Caco-2 (cell line): ENCODE data around the gene MAST2. TPM values are rescaled to one million over a fixed set of nuclear protein-coding genes. Genes with fewer than 3 reads are reported as not detected.

Experiments
- BruUV-seq: library from RNA; stranded (reverse); fragments of 400-500 nt; replicated peaks from 2 replicates; lab custom pipeline; 2021; lab: Mats Ljungman, UMichigan
- CTCF ChIA-PET: fragments of 300-600 bp; sonication (Branson Sonifier 250); formaldehyde crosslinking; loops from one replicate; lab custom pipeline; 2022; ENCODE audit warnings: antibody characterized with exemption; lab: Charles Lee
- POLR2A ChIA-PET: fragments of 300-600 bp; sonication (Branson Sonifier 250); formaldehyde crosslinking; loops from one replicate; lab custom pipeline; 2022; ENCODE audit warnings: antibody characterized with exemption; lab: Charles Lee
- DNase-seq, 2 experiments: peaks; one replicate each; pipeline versions ENCODE4 v3.0.0 to v3.0.0-alpha.2; 2020 to 2022
- H3K27me3 ChIP-seq: replicated peaks from 2 replicates; pipeline ENCODE4 v1.6.0; 2011; ENCODE audit warnings: low read length; ENCODE audit not compliant: control insufficient read depth, insufficient read depth
- H3K36me3 ChIP-seq: 2 replicates; pipeline ENCODE4 v1.5.1; 2011; ENCODE audit warnings: low read length; ENCODE audit not compliant: control insufficient read depth, insufficient read depth
- H3K4me1 ChIP-seq: fragments of 250-450 bp; sonication (Bioruptor Pico); 2 replicates; pipeline ENCODE4 v1.5.1; 2020; ENCODE audit warnings: mild to moderate bottlenecking
- H3K4me3 ChIP-seq: 2 replicates; pipeline ENCODE4 v1.5.1; 2011; ENCODE audit warnings: low read depth, mild to moderate bottlenecking, control low read depth, low read length
- H3K9me3 ChIP-seq: fragments of 250-450 bp; sonication (Bioruptor Pico); 2 replicates; pipeline ENCODE4 v1.5.1; 2020; ENCODE audit warnings: mild to moderate bottlenecking, moderate library complexity
- H3K27ac Mint-ChIP-seq: one replicate; pipeline ENCODE4 v1.8.0; 2022; ENCODE audit warnings: mixed read lengths; ENCODE audit not compliant: unreplicated experiment
- H3K27me3 Mint-ChIP-seq: one replicate; pipeline ENCODE4 v1.8.0; 2022; ENCODE audit warnings: mixed read lengths; ENCODE audit not compliant: insufficient read depth, unreplicated experiment
- H3K36me3 Mint-ChIP-seq: one replicate; pipeline ENCODE4 v1.8.0; 2022; ENCODE audit warnings: mild to moderate bottlenecking, mixed read lengths; ENCODE audit not compliant: insufficient read depth, unreplicated experiment
- H3K4me1 Mint-ChIP-seq: one replicate; pipeline ENCODE4 v1.8.0; 2022; ENCODE audit warnings: low read depth, mixed read lengths; ENCODE audit not compliant: unreplicated experiment
- H3K4me3 Mint-ChIP-seq: one replicate; pipeline ENCODE4 v1.8.0; 2022; ENCODE audit warnings: mild to moderate bottlenecking, moderate library complexity, mixed read lengths; ENCODE audit not compliant: unreplicated experiment
- H3K9me3 Mint-ChIP-seq: one replicate; pipeline ENCODE4 v1.8.0; 2022; ENCODE audit warnings: mixed read lengths; ENCODE audit not compliant: unreplicated experiment
- intact Hi-C: fragments of 100-400 bp; cut with micrococcal nuclease; formaldehyde crosslinking; loops from one replicate; pipeline ENCODE4 v1.10.0; 2022; ENCODE audit not compliant: unreplicated experiment
- total RNA-seq: library from RNA; stranded (reverse); gene quantifications from 2 replicates; pipeline ENCODE4 v1.2.3, GENCODE V29; 2022
- TF ChIP-seq, protein P1 (sequence below), 2 experiments: fragments of 200-600 bp in 1 of 2; IDR thresholded peaks; 1 replicate in 1 of 2; 2 replicates in 1 of 2; pipeline versions ENCODE4 v1.5.1 to v1.8.0; 2011 to 2022; ENCODE audit warnings: antibody characterized with exemption in 1 of 2, control low read depth in 1 of 2, inconsistent platforms in 1 of 2, low read depth in 1 of 2, low read length in 1 of 2, mild to moderate bottlenecking in 1 of 2, moderate library complexity in 1 of 2; ENCODE audit not compliant: insufficient read depth in 1 of 2, severe bottlenecking in 1 of 2, unreplicated experiment in 1 of 2

MAST2 gene
- total RNA-seq, 1 experiment from 2014 or later: 43.3 TPM

DNA sequence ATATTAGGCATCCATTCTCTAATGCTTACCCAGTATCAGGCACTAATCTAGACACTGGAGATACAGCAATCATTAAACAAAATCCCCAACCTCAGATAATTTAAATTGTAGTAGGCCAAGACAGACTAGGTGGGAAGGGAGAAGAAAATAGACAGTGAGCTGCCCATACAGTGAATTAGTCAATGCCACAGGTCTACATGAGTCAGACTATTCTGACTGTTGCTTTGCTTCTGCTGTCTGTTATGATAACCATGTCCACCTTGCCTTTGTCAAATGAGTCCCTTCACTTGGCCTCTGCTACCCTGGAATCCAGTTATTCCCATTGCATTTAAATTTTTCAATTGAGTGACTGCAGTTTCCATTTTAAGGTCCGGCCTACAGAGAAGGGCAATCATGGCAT lies 269.6 kb downstream of the MAST2 start:
- intact Hi-C loops: no loop called here
- no peak for DNase-seq
- no peaks in the 10 kb centered on the region for H3K27me3 ChIP-seq
- Mint-ChIP-seq H3K4me3 (no peak overlapping the region), H3K27ac (no peak overlapping the region), H3K36me3 (no peaks in the 10 kb centered on the region), H3K27me3 (no peaks in the 10 kb centered on the region), H3K4me1 (no peaks in the 10 kb centered on the region), H3K9me3 (no peaks in the 10 kb centered on the region)
- BruUV-seq: no TSS peak
- H3K9me3 ChIP-seq: no peaks in the 10 kb centered on the region
- POLR2A ChIA-PET: no interaction called here
- CTCF ChIA-PET: no interaction called here
- no peaks in the 10 kb centered on the region for H3K4me1 ChIP-seq
- no peaks in the 10 kb centered on the region for H3K36me3 ChIP-seq
- no peak overlapping the region for H3K4me3 ChIP-seq
- TF ChIP-seq, protein P1, sequence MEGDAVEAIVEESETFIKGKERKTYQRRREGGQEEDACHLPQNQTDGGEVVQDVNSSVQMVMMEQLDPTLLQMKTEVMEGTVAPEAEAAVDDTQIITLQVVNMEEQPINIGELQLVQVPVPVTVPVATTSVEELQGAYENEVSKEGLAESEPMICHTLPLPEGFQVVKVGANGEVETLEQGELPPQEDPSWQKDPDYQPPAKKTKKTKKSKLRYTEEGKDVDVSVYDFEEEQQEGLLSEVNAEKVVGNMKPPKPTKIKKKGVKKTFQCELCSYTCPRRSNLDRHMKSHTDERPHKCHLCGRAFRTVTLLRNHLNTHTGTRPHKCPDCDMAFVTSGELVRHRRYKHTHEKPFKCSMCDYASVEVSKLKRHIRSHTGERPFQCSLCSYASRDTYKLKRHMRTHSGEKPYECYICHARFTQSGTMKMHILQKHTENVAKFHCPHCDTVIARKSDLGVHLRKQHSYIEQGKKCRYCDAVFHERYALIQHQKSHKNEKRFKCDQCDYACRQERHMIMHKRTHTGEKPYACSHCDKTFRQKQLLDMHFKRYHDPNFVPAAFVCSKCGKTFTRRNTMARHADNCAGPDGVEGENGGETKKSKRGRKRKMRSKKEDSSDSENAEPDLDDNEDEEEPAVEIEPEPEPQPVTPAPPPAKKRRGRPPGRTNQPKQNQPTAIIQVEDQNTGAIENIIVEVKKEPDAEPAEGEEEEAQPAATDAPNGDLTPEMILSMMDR (IDR thresholded peaks at IDR 0.05; ENCODE audit: insufficient read depth in 1 of 2, low read depth in 1 of 2, low read length in 1 of 2, severe bottlenecking in 1 of 2, unreplicated experiment in 1 of 2): no peak

DNA sequence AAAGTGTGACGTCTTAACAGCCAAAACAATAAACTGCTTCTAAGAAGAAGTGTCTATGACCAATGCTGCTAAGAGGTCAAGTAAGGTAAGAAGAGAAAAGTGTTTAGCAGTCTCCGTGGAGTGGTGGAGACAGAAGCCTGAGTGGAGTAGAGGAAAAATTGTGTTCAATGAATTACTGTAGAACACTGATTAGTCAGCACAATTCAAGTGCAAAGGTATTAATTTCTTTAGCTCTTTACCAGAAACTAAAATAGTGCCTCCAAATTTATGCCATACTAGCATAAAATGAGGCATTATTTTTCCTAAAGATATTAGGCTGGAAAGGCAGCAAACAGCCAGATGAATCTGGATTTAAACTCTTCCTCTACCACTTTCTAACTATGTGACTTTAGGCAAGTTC lies 272.9 kb downstream of the MAST2 start:
- Mint-ChIP-seq H3K27me3 (no peaks in the 10 kb centered on the region), H3K36me3 (no peaks in the 10 kb centered on the region), H3K4me3 (no peak overlapping the region), H3K9me3 (no peaks in the 10 kb centered on the region), H3K27ac (no peak overlapping the region), H3K4me1 (no peaks in the 10 kb centered on the region)
- H3K27me3 ChIP-seq: no peaks in the 10 kb centered on the region
- POLR2A ChIA-PET: no interaction called here
- H3K36me3 ChIP-seq: no peaks in the 10 kb centered on the region
- no peak overlapping the region for H3K4me3 ChIP-seq
- TF ChIP-seq, protein P1 (IDR thresholded peaks at IDR 0.05; ENCODE audit: insufficient read depth in 1 of 2, low read depth in 1 of 2, low read length in 1 of 2, severe bottlenecking in 1 of 2, unreplicated experiment in 1 of 2): no peak
- DNase-seq: no peak
- H3K4me1 ChIP-seq: no peaks in the 10 kb centered on the region
- no TSS peak for BruUV-seq
- intact Hi-C loops: no loop called here
- CTCF ChIA-PET: no interaction called here
- no peaks in the 10 kb centered on the region for H3K9me3 ChIP-seq

DNA sequence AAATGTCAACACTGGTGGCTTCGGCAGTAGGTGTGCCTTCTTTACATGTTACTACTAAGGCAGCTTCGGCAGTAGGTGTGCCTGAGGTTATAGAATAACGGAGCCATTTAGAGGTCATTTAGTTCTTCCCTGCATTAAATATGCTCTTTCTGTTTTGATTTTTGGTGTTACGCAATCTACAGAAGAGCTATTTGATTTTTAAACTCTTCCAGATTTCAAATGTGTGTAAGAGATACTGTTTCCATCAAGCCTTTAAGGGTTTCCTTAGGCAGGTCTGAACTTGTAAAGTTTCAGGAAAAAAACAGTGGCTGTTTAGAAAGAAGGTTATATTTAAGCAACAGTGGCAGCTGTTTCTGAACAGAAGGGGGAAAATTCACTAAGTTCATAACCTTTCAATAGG lies 274.2 kb downstream of the MAST2 start:
- H3K36me3 ChIP-seq: no peaks in the 10 kb centered on the region
- no peaks in the 10 kb centered on the region for H3K27me3 ChIP-seq
- H3K27me3 Mint-ChIP-seq: no peaks in the 10 kb centered on the region
- TF ChIP-seq, protein P1 (IDR thresholded peaks at IDR 0.05; ENCODE audit: insufficient read depth in 1 of 2, low read depth in 1 of 2, low read length in 1 of 2, severe bottlenecking in 1 of 2, unreplicated experiment in 1 of 2): no peak
- no peaks in the 10 kb centered on the region for H3K4me1 Mint-ChIP-seq
- no peak overlapping the region for H3K4me3 ChIP-seq
- no peaks in the 10 kb centered on the region for H3K9me3 ChIP-seq
- H3K4me1 ChIP-seq: no peaks in the 10 kb centered on the region
- POLR2A ChIA-PET: no interaction called here
- intact Hi-C loops: no loop called here
- no peaks in the 10 kb centered on the region for H3K9me3 Mint-ChIP-seq
- CTCF ChIA-PET: no interaction called here
- H3K36me3 Mint-ChIP-seq: no peaks in the 10 kb centered on the region
- H3K27ac Mint-ChIP-seq: no peak overlapping the region
- DNase-seq: no peak
- no TSS peak for BruUV-seq
- H3K4me3 Mint-ChIP-seq: no peak overlapping the region
